ENCODE data around the gene PFAS. TPM values are rescaled to one million over a fixed set of nuclear protein-coding genes. Genes with fewer than 3 reads are reported as not detected.

Gene PFAS
- total RNA-seq, 1 experiment from 2014 or later, result 228 TPM

GRCh38 chr17:8274816-8275215 is 25.7 kb downstream of the PFAS start:
- Histone ChIP-seq H3T11ph (ENCODE audit: low read length) (no peak overlapping the region), H4K20me1 (ENCODE audit: control insufficient read depth, insufficient read depth, insufficient read length) (no peaks in the 10 kb centered on the region), H3K27me3 (ENCODE audit: insufficient read depth, low read length) (no peaks in the 10 kb centered on the region), H2BK120ac (ENCODE audit: low read depth, low read length, poor library complexity, severe bottlenecking) (no peak overlapping the region), H4K5ac (ENCODE audit: insufficient read length, low read depth, low read length) (no peak overlapping the region), H3K14ac (ENCODE audit: insufficient read depth, low read length) (no peak overlapping the region), H3K4me2 (ENCODE audit: insufficient read depth, insufficient read length, low read length) (no peak overlapping the region), H3K18ac (ENCODE audit: insufficient read length, low read depth, low read length) (no peak overlapping the region), H2BK15ac (ENCODE audit: low read depth, low read length) (no peak overlapping the region), H4K91ac (ENCODE audit: insufficient read length, low read depth, low read length) (no peak overlapping the region), H3K56ac (ENCODE audit: insufficient read length, low read depth, low read length) (no peak overlapping the region), H3K4ac (ENCODE audit: low read depth, low read length) (no peak overlapping the region), H3K23ac (ENCODE audit: insufficient read length, low read depth, low read length) (no peak overlapping the region), H3K23me2 (ENCODE audit: insufficient read length, low read depth, low read length, poor library complexity, severe bottlenecking) (no peaks in the 10 kb centered on the region), H4K8ac (replicated peaks; ENCODE audit: insufficient read length, low read depth, low read length) (no peak overlapping the region), H3K27ac (ENCODE audit: insufficient read length, low read depth, low read length) (no peak overlapping the region), H2AFZ (ENCODE audit: low read length) (no peak overlapping the region), H2BK5ac (ENCODE audit: insufficient read length, low read length) (no peak overlapping the region), H2AK5ac (ENCODE audit: insufficient read length, low read length) (no peak overlapping the region), H3K4me1 (ENCODE audit: insufficient read depth, low read length) (no peaks in the 10 kb centered on the region), H2BK12ac (ENCODE audit: insufficient read length, low read depth, low read length) (no peak overlapping the region), H3K9me3 (ENCODE audit: control insufficient read depth, low read depth, low read length) (no peaks in the 10 kb centered on the region), H2BK20ac (ENCODE audit: low read depth, low read length, poor library complexity, severe bottlenecking) (no peak overlapping the region), H3K9ac (ENCODE audit: extremely low read depth, insufficient read length, low read length) (no peak overlapping the region), H3K79me1 (ENCODE audit: insufficient read depth, low read depth, low read length, poor library complexity, severe bottlenecking) (no peaks in the 10 kb centered on the region), H3K79me2 (ENCODE audit: insufficient read depth, low read length) (no peaks in the 10 kb centered on the region)
- Mint-ChIP-seq H3K36me3 (ENCODE audit: insufficient read depth in 1 of 3, low read depth in 3 of 3) (peaks cover 16 to 30% (median 23%) of the 10 kb centered on the region in 3 experiments), H3K4me1 (no peaks in the 10 kb centered on the region), H3K27me3 (ENCODE audit: low read depth) (no peaks in the 10 kb centered on the region), H3K4me3 (no peak overlapping the region), H3K9me3 (no peaks in the 10 kb centered on the region; a peak in 1 of 5 replicates), H3K27ac (no peak overlapping the region)
- no peak for TF ChIP-seq CTCF (conservative IDR thresholded peaks at IDR 0.05)
- no peak for DNase-seq
- WGBS (ENCODE audit: extremely low coverage, insufficient read length, low lambda C conversion rate), result no CpG with 5 or more reads among the region's 5 CpGs

Data from H9 (cell line).